OCI-LY3 (cell line): ENCODE data around the gene PRAMEF15.
"Not testable (repeated sequence)": the region's sequence is repeated elsewhere in the genome, so short reads cannot be mapped to it uniquely, and the experiment has no call there.

Source experiments
- H2AFZ ChIP-seq: fragments of 200-600, 300-600 bp; shearing (Covaris generic); 2 replicates; pipeline ENCODE4 v1.6.0; 2014; ENCODE audit warnings: antibody characterized with exemption, low read depth, low read length
- H3K27ac ChIP-seq: fragments of 200-600, 300-600 bp; sonication (generic); 2 replicates; pipeline ENCODE4 v1.5.1; 2014; ENCODE audit warnings: mild to moderate bottlenecking, low read length, moderate library complexity, mixed read lengths
- H3K27me3 ChIP-seq: fragments of 200-600, 300-600 bp; sonication (generic); 2 replicates; pipeline ENCODE4 v1.6.1; 2014; ENCODE audit warnings: low read depth, low read length, mixed read lengths
- H3K36me3 ChIP-seq: fragments of 200-600, 300-600 bp; sonication (generic); replicated peaks from 2 replicates; pipeline ENCODE3; 2014; ENCODE audit warnings: low read depth, low read length, mixed read lengths
- H3K4me1 ChIP-seq: fragments of 300-600, 200-600 bp; sonication (generic); 2 replicates; pipeline ENCODE4 v1.6.1; 2014; ENCODE audit warnings: low read length, mixed read lengths
- H3K4me2 ChIP-seq: fragments of 200-600, 300-600 bp; sonication (generic); 2 replicates; pipeline ENCODE4 v1.6.1; 2014; ENCODE audit warnings: low read length, mixed read lengths
- H3K4me3 ChIP-seq: fragments of 300-600, 200-600 bp; sonication (generic); 2 replicates; pipeline ENCODE4 v1.5.1; 2014; ENCODE audit warnings: antibody characterized with exemption, mild to moderate bottlenecking, low read length, moderate library complexity
- H3K79me2 ChIP-seq: fragments of 300-600, 200-600 bp; shearing (Covaris generic); 2 replicates; pipeline ENCODE4 v1.6.1; 2014; ENCODE audit warnings: mild to moderate bottlenecking, low read length, mixed read lengths
- H3K9ac ChIP-seq: fragments of 300-600, 200-600 bp; shearing (Covaris generic); 2 replicates; pipeline ENCODE4 v1.6.0; 2014; ENCODE audit warnings: mild to moderate bottlenecking, low read length, moderate library complexity
- H3K9me3 ChIP-seq: fragments of 200-600, 300-600 bp; shearing (Covaris generic); 2 replicates; pipeline ENCODE4 v1.6.1; 2014; ENCODE audit warnings: low read length, mixed read lengths; ENCODE audit not compliant: insufficient read depth
- H4K20me1 ChIP-seq: fragments of 200-600, 300-600 bp; sonication (generic); 2 replicates; pipeline ENCODE4 v1.6.1; 2016; ENCODE audit warnings: low read length, mixed read lengths; ENCODE audit not compliant: insufficient read depth
- TF ChIP-seq, protein P1 (sequence below): fragments of 200-600, 300-600 bp; sonication (generic); IDR thresholded peaks from 2 replicates; pipeline ENCODE4 v1.5.1; 2014; ENCODE audit warnings: antibody characterized with exemption, low read length, low read depth

The PRAMEF15 gene

DNA sequence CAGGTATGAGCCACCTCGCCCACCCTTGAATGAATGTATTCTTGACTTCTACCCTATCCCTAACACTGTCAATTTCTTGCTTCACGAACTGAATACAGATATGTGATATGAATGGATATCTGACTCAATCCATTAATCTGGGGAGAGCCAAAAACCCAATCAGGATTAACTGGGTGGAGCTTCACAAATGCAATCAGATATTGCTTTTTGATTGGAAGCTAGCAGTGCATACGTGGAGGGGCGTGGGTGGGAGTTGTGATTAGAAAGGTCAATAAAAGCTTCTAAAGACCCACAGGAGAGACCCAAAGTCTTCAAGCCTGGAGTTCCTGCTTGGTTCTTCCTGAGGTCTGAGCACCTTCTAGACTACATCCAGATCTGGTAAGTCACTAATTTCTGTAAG is at the start of gene PRAMEF15:
TSS of gene PRAMEF15 (plus strand) at position 301 of the 400 bp plus-strand sequence. CDS start 2,827 bp downstream, outside the sequence.
- not testable (repeated sequence) for H3K36me3 ChIP-seq, H3K79me2 ChIP-seq, H2AFZ ChIP-seq, H3K27me3 ChIP-seq, H3K9me3 ChIP-seq, H3K27ac ChIP-seq, H3K9ac ChIP-seq, H3K4me2 ChIP-seq, H3K4me1 ChIP-seq, H4K20me1 ChIP-seq, H3K4me3 ChIP-seq

DNA sequence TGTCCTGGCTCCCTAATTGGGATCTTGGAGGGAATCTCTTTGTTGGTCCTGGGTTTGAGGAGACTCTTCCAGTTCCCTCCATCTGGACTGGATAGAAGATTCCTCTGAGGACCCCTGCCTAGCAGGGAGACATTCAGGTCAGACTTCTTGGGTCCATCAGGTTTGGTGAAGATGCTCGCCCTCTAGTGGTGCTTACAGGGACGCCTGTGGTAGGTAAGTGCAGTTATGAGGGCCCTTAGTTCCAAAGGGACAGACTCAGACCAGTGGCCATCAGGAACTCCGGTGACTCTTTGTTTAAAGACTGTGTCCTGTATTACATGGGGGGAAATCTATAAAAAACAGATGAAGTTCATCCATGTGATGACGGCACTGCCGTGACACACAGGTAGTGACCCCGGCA is 38.4 kb upstream of the PRAMEF15 start:
- not testable (repeated sequence) for H3K27ac ChIP-seq, H3K79me2 ChIP-seq, H2AFZ ChIP-seq, H3K9ac ChIP-seq, H4K20me1 ChIP-seq, H3K27me3 ChIP-seq, H3K4me1 ChIP-seq, H3K9me3 ChIP-seq, H3K4me3 ChIP-seq, H3K4me2 ChIP-seq, H3K36me3 ChIP-seq
- TF ChIP-seq, protein P1, sequence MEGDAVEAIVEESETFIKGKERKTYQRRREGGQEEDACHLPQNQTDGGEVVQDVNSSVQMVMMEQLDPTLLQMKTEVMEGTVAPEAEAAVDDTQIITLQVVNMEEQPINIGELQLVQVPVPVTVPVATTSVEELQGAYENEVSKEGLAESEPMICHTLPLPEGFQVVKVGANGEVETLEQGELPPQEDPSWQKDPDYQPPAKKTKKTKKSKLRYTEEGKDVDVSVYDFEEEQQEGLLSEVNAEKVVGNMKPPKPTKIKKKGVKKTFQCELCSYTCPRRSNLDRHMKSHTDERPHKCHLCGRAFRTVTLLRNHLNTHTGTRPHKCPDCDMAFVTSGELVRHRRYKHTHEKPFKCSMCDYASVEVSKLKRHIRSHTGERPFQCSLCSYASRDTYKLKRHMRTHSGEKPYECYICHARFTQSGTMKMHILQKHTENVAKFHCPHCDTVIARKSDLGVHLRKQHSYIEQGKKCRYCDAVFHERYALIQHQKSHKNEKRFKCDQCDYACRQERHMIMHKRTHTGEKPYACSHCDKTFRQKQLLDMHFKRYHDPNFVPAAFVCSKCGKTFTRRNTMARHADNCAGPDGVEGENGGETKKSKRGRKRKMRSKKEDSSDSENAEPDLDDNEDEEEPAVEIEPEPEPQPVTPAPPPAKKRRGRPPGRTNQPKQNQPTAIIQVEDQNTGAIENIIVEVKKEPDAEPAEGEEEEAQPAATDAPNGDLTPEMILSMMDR, result 0 out of 2 replicates have a peak, but pooled peaks have one; percentile 5

DNA sequence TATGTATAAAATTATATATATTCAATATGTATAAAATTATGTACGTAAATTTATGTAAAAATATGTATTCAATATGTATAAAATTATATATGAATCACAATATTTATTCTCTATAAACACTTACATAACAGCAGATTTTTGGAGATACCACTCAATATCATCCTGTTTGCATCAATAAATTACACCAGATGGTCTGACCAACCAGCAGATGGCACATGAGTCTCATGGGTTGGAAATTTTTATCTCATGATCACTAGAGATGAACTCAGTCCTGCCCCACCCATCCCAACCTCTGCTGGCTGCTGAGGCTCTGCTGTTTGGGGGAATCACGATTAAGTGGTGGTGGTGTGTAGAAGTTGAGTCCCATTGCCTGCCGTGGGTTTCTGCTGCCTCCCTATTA is 35.8 kb upstream of the PRAMEF15 start:
- H3K36me3 ChIP-seq, H2AFZ ChIP-seq, H3K9ac ChIP-seq, H3K27ac ChIP-seq, H3K4me1 ChIP-seq, H3K79me2 ChIP-seq, H4K20me1 ChIP-seq, H3K4me3 ChIP-seq, H3K27me3 ChIP-seq, H3K9me3 ChIP-seq, H3K4me2 ChIP-seq: not testable (repeated sequence)

DNA sequence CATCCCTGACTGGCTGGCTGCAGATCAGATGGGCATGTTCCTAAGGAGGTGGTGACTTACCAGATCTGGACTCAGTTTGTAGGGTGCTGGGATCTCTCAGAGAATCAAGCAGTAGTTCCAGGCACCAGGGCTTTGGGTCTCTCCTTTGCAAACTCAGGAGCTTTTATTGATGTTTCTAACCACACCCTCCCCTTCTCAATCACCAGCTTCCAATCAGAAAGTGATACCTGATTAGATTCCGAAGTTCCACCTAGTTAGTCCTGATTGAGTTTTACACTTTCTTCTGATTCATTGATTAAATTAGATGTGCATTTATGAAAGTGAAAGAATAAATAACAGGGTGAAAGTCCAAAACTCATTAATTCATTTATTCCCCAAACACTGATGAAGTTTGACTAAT is 30.3 kb upstream of the PRAMEF15 start, which contains the start of gene PRAMEF8:
TSS of gene PRAMEF8 (minus strand) at position 101 of the 400 bp plus-strand sequence. CDS start 1,046 bp downstream, outside the sequence.
- H2AFZ ChIP-seq, H3K9me3 ChIP-seq, H3K27me3 ChIP-seq, H3K4me1 ChIP-seq, H3K79me2 ChIP-seq, H3K36me3 ChIP-seq, H3K4me3 ChIP-seq, H3K9ac ChIP-seq, H4K20me1 ChIP-seq, H3K4me2 ChIP-seq, H3K27ac ChIP-seq: not testable (repeated sequence)

DNA sequence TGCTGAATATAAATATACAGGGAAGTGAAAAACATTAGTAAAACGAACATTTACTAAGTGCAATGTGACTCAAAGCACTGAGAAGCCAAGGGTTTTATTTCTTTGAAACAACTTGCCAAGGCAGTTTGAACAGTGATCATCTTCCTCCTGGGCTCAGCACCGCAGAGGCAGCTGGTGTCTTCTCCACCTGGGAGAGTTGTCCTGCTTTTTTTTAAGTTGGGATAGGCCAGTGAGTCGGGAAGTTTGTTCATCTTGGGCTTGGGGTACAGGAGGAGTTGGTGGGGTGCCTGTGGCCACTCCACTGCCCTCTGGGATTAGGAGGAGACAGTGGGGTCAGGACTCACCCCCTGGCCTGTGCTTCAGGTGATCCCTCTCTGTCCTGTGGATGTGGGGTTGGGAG is 26.4 kb upstream of the PRAMEF15 start:
- not testable (repeated sequence) for H3K27ac ChIP-seq, H3K4me2 ChIP-seq, H3K27me3 ChIP-seq, H3K9me3 ChIP-seq, H3K36me3 ChIP-seq, H4K20me1 ChIP-seq, H3K79me2 ChIP-seq, H3K9ac ChIP-seq, H2AFZ ChIP-seq, H3K4me3 ChIP-seq, H3K4me1 ChIP-seq

DNA sequence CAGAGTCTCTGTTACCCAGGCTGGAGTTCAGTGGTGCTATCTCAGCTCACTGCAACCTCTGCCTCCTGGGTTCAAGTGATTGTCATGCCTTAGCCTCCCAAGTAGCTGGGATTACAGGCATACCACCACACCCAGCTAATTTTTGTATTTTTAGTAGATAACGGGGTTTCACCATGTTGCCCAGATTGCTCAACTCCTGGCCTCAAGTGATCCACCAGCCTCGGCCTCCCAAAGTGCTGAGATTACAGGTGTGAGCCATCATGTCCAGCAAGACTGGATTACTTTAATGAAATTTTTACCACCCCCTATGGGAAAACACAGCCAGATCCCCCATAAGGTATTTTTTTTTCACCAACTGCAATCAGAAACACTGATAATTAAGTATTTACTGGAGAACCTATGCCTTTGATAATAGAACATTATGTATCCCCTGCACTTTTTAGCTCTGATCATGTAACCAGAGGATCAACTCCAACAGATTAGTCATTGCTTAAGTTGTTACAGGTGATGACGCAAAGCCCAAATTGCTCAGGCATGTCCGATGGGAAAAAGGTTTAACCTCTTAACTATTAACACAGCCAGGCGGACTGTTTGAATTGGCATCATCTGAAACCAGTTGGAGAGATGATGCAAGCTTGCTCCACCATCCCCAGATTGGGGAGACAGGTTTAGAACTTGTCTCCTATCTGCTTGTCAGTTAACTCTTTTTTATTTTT is 18.0 kb upstream of the PRAMEF15 start:
- not testable (repeated sequence) for H3K9ac ChIP-seq, H4K20me1 ChIP-seq, H3K79me2 ChIP-seq, H3K4me1 ChIP-seq, H3K27me3 ChIP-seq, H2AFZ ChIP-seq, H3K27ac ChIP-seq, H3K4me2 ChIP-seq, H3K4me3 ChIP-seq, H3K9me3 ChIP-seq, H3K36me3 ChIP-seq

DNA sequence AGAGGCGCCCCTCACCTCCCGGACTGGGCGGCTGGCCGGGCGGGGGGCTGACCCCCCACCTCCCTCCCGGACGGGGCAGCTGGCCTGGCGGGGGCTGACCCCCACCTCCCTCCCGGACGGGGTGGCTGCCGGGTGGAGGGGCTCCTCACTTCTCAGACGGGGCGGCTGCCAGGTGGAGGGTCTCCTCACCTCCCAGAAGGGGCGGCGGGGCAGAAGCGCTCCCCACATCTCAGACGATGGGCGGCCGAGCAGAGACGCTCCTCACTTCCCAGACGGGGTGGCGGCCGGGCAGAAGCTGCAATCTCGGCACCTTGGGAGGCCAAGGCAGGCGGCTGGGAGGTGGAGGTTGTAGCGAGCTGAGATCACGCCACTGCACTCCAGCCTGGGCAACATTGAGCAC is 16.7 kb upstream of the PRAMEF15 start:
- not testable (repeated sequence) for H3K4me3 ChIP-seq, H3K4me1 ChIP-seq, H3K36me3 ChIP-seq, H3K79me2 ChIP-seq, H4K20me1 ChIP-seq, H3K27me3 ChIP-seq, H3K9ac ChIP-seq, H3K4me2 ChIP-seq, H3K9me3 ChIP-seq, H2AFZ ChIP-seq, H3K27ac ChIP-seq

DNA sequence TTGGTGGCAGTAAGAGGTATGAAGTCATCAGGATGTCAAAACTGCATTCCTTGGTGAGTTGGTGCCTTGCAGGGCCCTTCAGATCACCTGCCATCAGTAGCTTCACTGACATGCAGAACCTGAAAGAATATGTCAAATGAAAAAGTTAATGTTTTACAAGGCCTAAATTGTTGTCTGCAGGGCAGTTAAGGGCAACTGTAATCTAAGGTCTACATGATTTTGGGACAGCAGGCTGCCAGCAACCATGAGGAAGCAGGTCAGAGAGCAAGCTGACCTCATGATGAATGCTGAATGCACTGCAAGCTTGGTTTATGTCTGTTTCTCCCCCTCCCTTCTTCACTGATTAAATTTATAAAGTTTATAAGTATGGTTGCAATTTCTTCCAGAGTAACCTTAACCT is 13.2 kb upstream of the PRAMEF15 start:
- not testable (repeated sequence) for H3K4me2 ChIP-seq, H3K36me3 ChIP-seq, H3K27me3 ChIP-seq, H4K20me1 ChIP-seq, H3K9me3 ChIP-seq, H3K4me3 ChIP-seq, H3K79me2 ChIP-seq, H2AFZ ChIP-seq, H3K9ac ChIP-seq, H3K4me1 ChIP-seq, H3K27ac ChIP-seq

DNA sequence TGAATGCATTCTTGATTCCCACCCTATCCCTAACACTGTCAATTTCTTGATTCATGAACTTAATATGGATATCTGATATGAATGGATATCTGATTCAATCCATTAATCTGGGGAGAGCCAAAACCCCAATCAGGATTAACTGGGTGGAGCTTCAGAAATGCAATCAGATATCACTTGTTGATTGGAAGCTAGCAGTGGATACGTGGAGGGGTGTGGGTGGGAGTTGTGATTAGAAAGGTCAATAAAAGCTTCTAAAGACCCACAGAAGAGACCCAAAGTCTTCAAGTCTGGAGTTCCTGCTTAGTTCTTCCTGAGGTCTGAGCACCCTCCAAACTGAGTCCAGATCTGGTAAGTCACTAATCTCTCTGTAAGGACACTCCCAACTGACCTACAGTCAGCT is 12.1 kb upstream of the PRAMEF15 start, which contains the start of gene PRAMEF33:
TSS of gene PRAMEF33 (plus strand) at position 301 of the 400 bp plus-strand sequence. CDS start 2,416 bp downstream, outside the sequence.
- not testable (repeated sequence) for H3K36me3 ChIP-seq, H2AFZ ChIP-seq, H3K4me1 ChIP-seq

More for the DNA sequence above, 12.1 kb upstream of the PRAMEF15 start, which contains the start of gene PRAMEF33:
- not testable (repeated sequence) for H3K27ac ChIP-seq, H3K4me2 ChIP-seq, H3K4me3 ChIP-seq, H3K79me2 ChIP-seq, H3K27me3 ChIP-seq, H3K9me3 ChIP-seq, H3K9ac ChIP-seq, H4K20me1 ChIP-seq
